GM21367 (cell line): ENCODE data around the gene SLC22A17.

Experiments used
- ATAC-seq: cut with Tn5 transposase; IDR thresholded peaks from one replicate; pipeline ENCODE4 v1.9.1; 2021; ENCODE audit not compliant: unreplicated experiment

Gene SLC22A17

GRCh38 chr14:23382276-23382675 lies 29.6 kb upstream of the SLC22A17 start:
- no peak for ATAC-seq

- no peak for ATAC-seq
Measured at GRCh38 chr14:23381871-23382270, 29.2 kb upstream of the SLC22A17 start.

- no peak for ATAC-seq
Measured at GRCh38 chr14:23380976-23381375, 28.3 kb upstream of the SLC22A17 start.

GRCh38 chr14:23380197-23380914 lies 27.7 kb upstream of the SLC22A17 start:
- ATAC-seq = no peak

GRCh38 chr14:23379366-23380196 lies 26.9 kb upstream of the SLC22A17 start:
- ATAC-seq = no peak

GRCh38 chr14:23378612-23379220 lies 26.0 kb upstream of the SLC22A17 start:
- no peak for ATAC-seq

- no peak for ATAC-seq
Measured at GRCh38 chr14:23377573-23378563, 25.2 kb upstream of the SLC22A17 start.

GRCh38 chr14:23377198-23377550 lies 24.5 kb upstream of the SLC22A17 start:
- ATAC-seq = no peak

- ATAC-seq = no peak
Measured at GRCh38 chr14:23376482-23377197, 24.0 kb upstream of the SLC22A17 start, which contains the start of gene CMTM5. CMTM5 (plus strand) TSS chr14:23377046; CDS start chr14:23377252, 206 bp downstream.

- ATAC-seq = no peak
Measured at GRCh38 chr14:23375527-23376251, 23.0 kb upstream of the SLC22A17 start.

- no peak for ATAC-seq
Measured at GRCh38 chr14:23373041-23373440, 20.4 kb upstream of the SLC22A17 start.

GRCh38 chr14:23372509-23372908 lies 19.8 kb upstream of the SLC22A17 start, which contains the start of gene IL25:
IL25 (plus strand) TSS chr14:23372809.
- no peak for ATAC-seq

GRCh38 chr14:23371865-23372264 lies 19.2 kb upstream of the SLC22A17 start:
- no peak for ATAC-seq

- no peak for ATAC-seq
Measured at GRCh38 chr14:23370221-23370620, 17.5 kb upstream of the SLC22A17 start.

GRCh38 chr14:23366426-23366921 lies 13.8 kb upstream of the SLC22A17 start:
- no peak for ATAC-seq

- no peak for ATAC-seq
Measured at GRCh38 chr14:23365732-23366425, 13.2 kb upstream of the SLC22A17 start.

GRCh38 chr14:23365036-23365731 lies 12.5 kb upstream of the SLC22A17 start, which contains the start of gene EFS:
EFS (minus strand) TSS chr14:23365172; CDS start chr14:23365025, 147 bp downstream.
- no peak for ATAC-seq
